Activated T-cell treated with anti-CD3 and anti-CD28 coated beads, Interleukin-2, amount 50 U/mL, for 72 hours (primary cell): ENCODE measurements around the gene MCF2L. TPM values are rescaled to one million over a fixed set of nuclear protein-coding genes. Genes with fewer than 3 reads are reported as not detected.
A peak's percentile ranks its signal among the peaks of the same experiment; 100 is the strongest.

Experiments used
- ATAC-seq, 2 donors: fragments of 150-1000 bp; cut with Tn5 transposase; replicated peaks in 1 of 2; 2 replicates each; pipeline ENCODE4 v1.10.0; 2021; ENCODE audit warnings: moderate library complexity in 2 of 2, mild to moderate bottlenecking in 1 of 2
- DNase-seq, 2 donors: peaks; one replicate each; pipeline ENCODE4 v3.0.0; 2021 to 2022; ENCODE audit warnings: mixed read lengths in 1 of 2
- H3K27ac Mint-ChIP-seq: one replicate; pipeline ENCODE4 v1.8.0; 2022; ENCODE audit warnings: mild to moderate bottlenecking, moderate library complexity, mixed read lengths
- H3K27me3 Mint-ChIP-seq: one replicate; pipeline ENCODE4 v1.8.0; 2022; ENCODE audit warnings: low read depth, mixed read lengths
- H3K36me3 Mint-ChIP-seq, 2 donors: one replicate each; pipeline ENCODE4 v1.8.0; 2022; ENCODE audit warnings: mixed read lengths in 2 of 2, mild to moderate bottlenecking in 1 of 2; ENCODE audit not compliant: insufficient read depth in 2 of 2
- H3K4me1 Mint-ChIP-seq: one replicate; pipeline ENCODE4 v1.8.0; 2022; ENCODE audit warnings: low read depth, mixed read lengths
- H3K4me3 Mint-ChIP-seq, 2 donors: one replicate each; pipeline ENCODE4 v1.8.0; 2022; ENCODE audit warnings: mild to moderate bottlenecking in 2 of 2, mixed read lengths in 2 of 2, moderate library complexity in 2 of 2
- H3K9me3 Mint-ChIP-seq, 2 donors: one replicate each; pipeline ENCODE4 v1.8.0; 2022; ENCODE audit warnings: mixed read lengths in 2 of 2
- total RNA-seq, 2 donors: library from RNA; stranded (reverse); gene quantifications; one replicate each; pipeline ENCODE4 v1.2.3, GENCODE V29; 2022

Gene MCF2L
- total RNA-seq, 2 donors from 2014 or later, result 9.6 to 11.8 TPM

- Mint-ChIP-seq H3K36me3 (no peaks in the 10 kb centered on the region), H3K27ac (no peak overlapping the region), H3K4me3 (no peak overlapping the region)
Observed at GRCh38 chr13:112983042-112983305, 14.0 kb downstream of the MCF2L start.

GRCh38 chr13:112983428-112984196, 14.6 kb downstream of the MCF2L start:
- DNase-seq (no peak), ATAC-seq (no peak)
- H3K4me3 Mint-ChIP-seq, result no peak overlapping the region
- no peaks in the 10 kb centered on the region for H3K36me3 Mint-ChIP-seq
- H3K9me3 Mint-ChIP-seq, result no peaks in the 10 kb centered on the region
- peaks cover 9% of the 10 kb centered on the region for H3K4me1 Mint-ChIP-seq
- H3K27me3 Mint-ChIP-seq, result no peaks in the 10 kb centered on the region
- no peak overlapping the region for H3K27ac Mint-ChIP-seq

More at GRCh38 chr13:112983042-112983305, 14.0 kb downstream of the MCF2L start:
- H3K4me1 Mint-ChIP-seq, result peaks cover 9% of the 10 kb centered on the region
- no peaks in the 10 kb centered on the region for H3K27me3 Mint-ChIP-seq
- DNase-seq, result no peak
- ATAC-seq, result no peak
- no peaks in the 10 kb centered on the region for H3K9me3 Mint-ChIP-seq

DNA sequence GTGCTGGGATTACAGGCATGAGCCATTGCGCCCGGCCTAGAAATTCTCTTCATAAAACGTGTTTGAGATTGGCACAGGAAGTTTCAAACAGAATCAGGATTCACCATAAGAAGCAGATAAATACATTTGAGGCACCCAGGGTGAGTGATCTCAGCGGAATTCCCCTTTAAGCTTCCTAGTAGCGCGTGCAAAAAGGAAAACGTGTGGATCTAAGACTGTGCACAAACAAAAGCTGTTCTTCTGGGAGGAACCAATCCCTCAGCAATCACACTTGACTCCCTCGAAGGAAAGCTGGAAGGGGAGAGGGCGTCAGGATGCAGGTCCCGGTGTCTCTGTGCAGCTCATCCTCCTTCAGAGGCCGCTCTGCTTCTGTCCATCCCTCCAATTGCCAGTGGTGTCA, 15.5 kb downstream of the MCF2L start:
- Mint-ChIP-seq H3K36me3 (no peaks in the 10 kb centered on the region), H3K27ac (no peak overlapping the region), H3K9me3 (no peaks in the 10 kb centered on the region)

DNA sequence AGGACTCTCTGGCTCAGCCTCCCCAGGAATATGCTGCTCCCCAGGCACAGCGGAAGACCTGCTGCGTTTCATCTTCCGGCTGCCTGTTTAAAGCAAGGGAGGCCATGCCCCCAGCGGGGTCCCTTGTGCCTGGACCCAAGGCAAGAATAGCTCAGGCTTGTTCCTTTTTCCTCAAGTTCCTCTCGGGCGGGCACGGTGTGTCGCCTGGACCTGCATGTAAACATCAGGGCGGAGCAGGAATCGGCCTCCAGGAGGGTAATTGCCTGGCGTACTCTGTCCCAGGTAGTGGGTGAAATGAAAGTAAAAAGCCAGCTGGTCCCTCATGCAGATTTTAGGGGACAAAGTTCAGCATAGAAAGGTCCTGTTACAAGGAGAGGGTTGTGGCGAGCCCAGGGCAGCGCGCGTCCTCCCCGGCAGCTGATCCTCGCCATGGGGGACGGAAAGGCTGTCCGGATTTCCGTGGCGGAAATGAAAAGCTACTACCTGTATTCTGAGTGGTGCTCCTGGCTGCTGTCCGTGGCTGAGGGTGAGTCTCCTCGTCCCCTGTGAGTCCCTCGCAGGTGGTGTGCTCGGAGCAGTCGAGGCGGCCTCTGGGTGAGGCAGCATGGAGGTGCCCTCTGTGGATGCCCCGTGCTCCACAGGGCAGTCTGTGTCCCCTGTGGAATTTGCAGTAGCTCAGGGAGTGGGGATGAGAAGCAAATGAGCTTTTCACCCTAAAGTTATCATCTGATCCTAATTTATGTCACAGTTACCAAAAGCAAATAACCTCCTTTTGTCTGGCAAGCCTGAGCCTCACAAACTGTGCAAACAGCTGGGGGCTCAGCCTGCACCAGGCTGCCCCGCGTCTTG, 16.2 kb downstream of the MCF2L start:
- H3K9me3 Mint-ChIP-seq, result no peaks in the 10 kb centered on the region
- no peak overlapping the region for H3K27ac Mint-ChIP-seq
- no peaks in the 10 kb centered on the region for H3K27me3 Mint-ChIP-seq
- H3K4me3 Mint-ChIP-seq, result peak overlapping the region; percentile 34 to 60
- H3K36me3 Mint-ChIP-seq, result peaks cover 0 to 2% of the 10 kb centered on the region in 2 donors
- ATAC-seq, result no peak
- H3K4me1 Mint-ChIP-seq, result peaks cover 9% of the 10 kb centered on the region
- no peak for DNase-seq

More for the DNA sequence above, 15.5 kb downstream of the MCF2L start:
- no peak for DNase-seq
- peak overlapping the region; percentile 34 to 60 for H3K4me3 Mint-ChIP-seq
- H3K4me1 Mint-ChIP-seq, result peaks cover 9% of the 10 kb centered on the region
- H3K27me3 Mint-ChIP-seq, result no peaks in the 10 kb centered on the region
- no peak for ATAC-seq

DNA sequence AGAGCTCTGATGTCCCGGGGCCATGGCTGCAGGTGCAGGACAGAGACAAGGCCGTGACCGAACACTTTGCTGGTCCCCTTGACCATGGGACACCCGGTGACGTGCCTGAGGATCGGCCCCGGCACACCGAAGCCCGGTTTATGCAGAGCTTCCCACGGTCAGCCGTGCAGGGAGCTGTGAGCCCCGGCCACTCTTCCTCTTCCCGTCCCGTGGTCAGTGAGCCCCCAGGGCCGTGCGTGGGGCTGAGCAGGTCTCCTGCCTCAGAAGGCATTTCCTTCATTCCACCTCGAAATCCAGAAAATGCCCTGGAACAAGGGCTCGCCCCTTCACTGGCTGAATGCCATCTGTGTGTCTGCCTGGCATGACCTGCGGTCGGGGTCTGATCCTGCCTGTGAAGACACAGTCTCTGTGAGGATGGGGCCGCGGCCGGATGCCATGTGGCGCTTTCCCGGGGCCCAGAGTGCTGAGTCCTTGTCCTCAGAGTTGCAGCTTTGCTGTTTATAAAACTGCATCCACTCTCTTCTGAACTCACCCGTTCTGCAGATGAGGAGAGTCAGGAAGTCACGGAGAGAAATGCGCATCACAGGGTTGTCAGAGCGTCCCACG, 16.9 kb downstream of the MCF2L start:
- peaks cover 4% of the 10 kb centered on the region for H3K4me1 Mint-ChIP-seq
- peaks cover 0 to 2% of the 10 kb centered on the region in 2 donors for H3K36me3 Mint-ChIP-seq
- no peak for DNase-seq
- no peaks in the 10 kb centered on the region for H3K9me3 Mint-ChIP-seq
- H3K27ac Mint-ChIP-seq, result no peak overlapping the region
- H3K27me3 Mint-ChIP-seq, result no peaks in the 10 kb centered on the region
- H3K4me3 Mint-ChIP-seq, result no peak overlapping the region
- ATAC-seq, result no peak

DNA sequence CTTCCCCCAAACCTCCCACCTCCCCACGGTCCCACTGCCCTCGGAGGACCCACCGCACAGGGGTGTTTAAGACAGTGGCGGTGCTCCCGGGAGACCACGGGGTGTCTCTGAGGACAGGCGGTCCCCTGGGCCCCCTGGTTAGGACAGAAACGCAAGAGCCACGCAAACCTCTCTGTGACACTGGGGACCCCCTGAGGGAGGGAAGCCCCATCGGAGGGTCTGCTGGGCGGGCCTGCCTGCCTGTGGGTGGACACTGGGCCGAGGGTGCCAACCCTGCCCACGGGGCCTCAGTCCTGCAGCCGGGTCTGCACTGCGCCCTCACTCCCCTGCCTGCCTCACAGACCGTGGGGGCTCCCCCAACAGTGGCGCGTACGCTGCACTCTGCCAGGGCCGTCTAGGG, 17.5 kb downstream of the MCF2L start:
- Mint-ChIP-seq H3K27ac (no peak overlapping the region), H3K27me3 (no peaks in the 10 kb centered on the region), H3K4me3 (no peak overlapping the region), H3K4me1 (peaks cover 4% of the 10 kb centered on the region), H3K9me3 (no peaks in the 10 kb centered on the region), H3K36me3 (peaks cover 0 to 2% of the 10 kb centered on the region in 2 donors)
- no peak for ATAC-seq
- no peak for DNase-seq

DNA sequence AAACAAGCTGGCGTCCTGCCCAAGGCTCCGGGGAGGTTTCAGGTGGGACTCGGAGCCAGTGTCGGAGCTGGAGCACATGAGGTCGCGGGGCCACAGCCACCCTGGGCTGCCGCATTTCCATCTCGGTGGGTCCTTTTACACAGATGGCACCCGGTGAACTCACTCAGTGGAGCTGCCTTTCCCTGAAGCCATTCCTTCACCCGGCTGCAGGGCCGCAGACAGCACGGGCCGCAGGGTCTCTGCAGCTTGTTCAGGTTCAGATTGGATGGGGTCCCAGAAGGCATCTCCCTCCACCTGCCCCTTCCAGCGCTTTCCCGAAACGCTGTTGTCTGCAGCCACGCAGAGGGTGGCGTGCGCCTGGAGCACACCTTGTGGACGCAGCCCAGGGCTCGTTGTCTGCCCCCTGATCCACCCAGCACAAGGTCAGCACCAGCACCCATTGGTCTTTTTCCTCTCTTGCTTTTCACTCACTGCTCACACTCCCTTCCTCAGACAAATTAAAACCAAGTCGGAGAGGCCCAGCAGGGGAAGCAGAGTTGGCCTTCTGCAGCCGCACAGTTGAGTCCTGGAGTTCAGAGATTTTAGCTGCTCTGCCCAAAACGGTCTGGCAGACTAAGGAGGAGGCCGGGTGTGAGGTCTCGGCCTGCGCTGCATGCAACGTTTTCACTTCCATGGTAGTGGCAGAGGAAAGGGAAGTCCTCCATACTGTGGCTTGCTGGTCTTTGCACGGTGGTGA, 18.1 kb downstream of the MCF2L start:
- ATAC-seq, result no peak
- no peaks in the 10 kb centered on the region for H3K27me3 Mint-ChIP-seq
- DNase-seq, result no peak
- no peak overlapping the region for H3K27ac Mint-ChIP-seq
- no peak overlapping the region for H3K4me3 Mint-ChIP-seq
- H3K36me3 Mint-ChIP-seq, result peaks cover 0 to 2% of the 10 kb centered on the region in 2 donors
- H3K9me3 Mint-ChIP-seq, result no peaks in the 10 kb centered on the region
- peaks cover 4% of the 10 kb centered on the region for H3K4me1 Mint-ChIP-seq

DNA sequence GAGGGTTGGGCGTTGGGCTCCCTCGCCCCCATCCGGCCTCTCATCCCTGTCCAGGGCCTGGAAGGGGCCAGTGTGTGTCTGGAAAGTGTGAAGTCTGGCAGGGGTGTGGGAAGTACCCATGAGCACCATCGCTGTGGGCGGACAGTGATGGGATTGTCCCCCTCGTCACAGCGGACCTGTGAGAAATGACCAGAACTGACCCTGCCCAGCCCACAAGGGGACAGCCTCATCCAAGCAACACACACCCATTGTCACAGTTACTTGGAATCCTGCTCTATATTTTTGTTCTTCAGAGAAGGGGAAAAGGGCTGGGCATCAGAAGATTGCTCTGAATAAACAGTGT, 18.6 kb downstream of the MCF2L start:
- no peak overlapping the region for H3K4me3 Mint-ChIP-seq
- ATAC-seq (no peak), DNase-seq (no peak)
- H3K4me1 Mint-ChIP-seq, result peaks cover 4% of the 10 kb centered on the region
- no peaks in the 10 kb centered on the region for H3K9me3 Mint-ChIP-seq
- no peaks in the 10 kb centered on the region for H3K27me3 Mint-ChIP-seq
- H3K36me3 Mint-ChIP-seq, result peaks cover 0 to 2% of the 10 kb centered on the region in 2 donors
- no peak overlapping the region for H3K27ac Mint-ChIP-seq

GRCh38 chr13:112990783-112991182, 21.8 kb downstream of the MCF2L start:
- Mint-ChIP-seq H3K36me3 (peaks cover 0 to 2% of the 10 kb centered on the region in 2 donors), H3K9me3 (no peaks in the 10 kb centered on the region), H3K27ac (no peak overlapping the region), H3K27me3 (no peaks in the 10 kb centered on the region), H3K4me1 (no peaks in the 10 kb centered on the region), H3K4me3 (no peak overlapping the region)
- ATAC-seq (no peak), DNase-seq (no peak)

DNA sequence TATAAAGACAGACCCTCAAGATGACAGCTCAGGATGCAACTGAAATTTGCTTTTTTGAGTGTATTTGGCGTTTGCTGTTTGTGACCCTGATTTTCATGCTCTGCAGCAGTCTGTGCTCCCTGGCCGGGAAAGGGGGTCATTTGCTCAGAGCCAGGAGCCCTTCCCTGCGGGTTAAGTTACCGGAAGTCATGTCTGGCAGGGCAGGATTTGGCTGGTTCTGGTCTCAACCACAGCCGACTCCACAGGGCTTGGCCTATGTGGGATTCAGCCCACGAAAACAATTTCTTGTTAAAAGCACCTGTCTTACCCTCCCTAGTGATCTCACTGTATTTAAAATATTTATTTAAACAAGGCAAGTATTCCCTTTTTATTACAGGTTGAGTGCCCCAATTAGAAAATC, 22.6 kb downstream of the MCF2L start:
- no peak for DNase-seq
- no peaks in the 10 kb centered on the region for H3K4me1 Mint-ChIP-seq
- H3K4me3 Mint-ChIP-seq, result no peak overlapping the region
- no peaks in the 10 kb centered on the region for H3K9me3 Mint-ChIP-seq
- H3K27me3 Mint-ChIP-seq, result no peaks in the 10 kb centered on the region
- H3K27ac Mint-ChIP-seq, result no peak overlapping the region
- no peak for ATAC-seq
- H3K36me3 Mint-ChIP-seq, result peaks cover 0 to 2% of the 10 kb centered on the region in 2 donors

- ATAC-seq, result no peak
- Mint-ChIP-seq H3K27me3 (no peaks in the 10 kb centered on the region), H3K27ac (no peak overlapping the region)
Observed at GRCh38 chr13:112992931-112993680, 24.1 kb downstream of the MCF2L start.

GRCh38 chr13:112994084-112994780, 25.2 kb downstream of the MCF2L start:
- ATAC-seq (no peak), DNase-seq (no peak)
- H3K27ac Mint-ChIP-seq, result no peak overlapping the region
- H3K36me3 Mint-ChIP-seq, result peaks cover 0 to 2% of the 10 kb centered on the region in 2 donors
- H3K9me3 Mint-ChIP-seq, result no peaks in the 10 kb centered on the region
- H3K4me3 Mint-ChIP-seq, result no peak overlapping the region
- no peaks in the 10 kb centered on the region for H3K27me3 Mint-ChIP-seq
- no peaks in the 10 kb centered on the region for H3K4me1 Mint-ChIP-seq

More at GRCh38 chr13:112992931-112993680, 24.1 kb downstream of the MCF2L start:
- Mint-ChIP-seq H3K4me3 (no peak overlapping the region), H3K9me3 (no peaks in the 10 kb centered on the region), H3K36me3 (peaks cover 0 to 2% of the 10 kb centered on the region in 2 donors), H3K4me1 (no peaks in the 10 kb centered on the region)
- DNase-seq, result no peak
